ENCODE measurements around the gene SYCN.
"Not testable (repeated sequence)": the region's sequence is repeated elsewhere in the genome, so short reads cannot be mapped to it uniquely, and the experiment has no call there.

SYCN gene, protein sequence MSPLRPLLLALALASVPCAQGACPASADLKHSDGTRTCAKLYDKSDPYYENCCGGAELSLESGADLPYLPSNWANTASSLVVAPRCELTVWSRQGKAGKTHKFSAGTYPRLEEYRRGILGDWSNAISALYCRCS

DNA sequence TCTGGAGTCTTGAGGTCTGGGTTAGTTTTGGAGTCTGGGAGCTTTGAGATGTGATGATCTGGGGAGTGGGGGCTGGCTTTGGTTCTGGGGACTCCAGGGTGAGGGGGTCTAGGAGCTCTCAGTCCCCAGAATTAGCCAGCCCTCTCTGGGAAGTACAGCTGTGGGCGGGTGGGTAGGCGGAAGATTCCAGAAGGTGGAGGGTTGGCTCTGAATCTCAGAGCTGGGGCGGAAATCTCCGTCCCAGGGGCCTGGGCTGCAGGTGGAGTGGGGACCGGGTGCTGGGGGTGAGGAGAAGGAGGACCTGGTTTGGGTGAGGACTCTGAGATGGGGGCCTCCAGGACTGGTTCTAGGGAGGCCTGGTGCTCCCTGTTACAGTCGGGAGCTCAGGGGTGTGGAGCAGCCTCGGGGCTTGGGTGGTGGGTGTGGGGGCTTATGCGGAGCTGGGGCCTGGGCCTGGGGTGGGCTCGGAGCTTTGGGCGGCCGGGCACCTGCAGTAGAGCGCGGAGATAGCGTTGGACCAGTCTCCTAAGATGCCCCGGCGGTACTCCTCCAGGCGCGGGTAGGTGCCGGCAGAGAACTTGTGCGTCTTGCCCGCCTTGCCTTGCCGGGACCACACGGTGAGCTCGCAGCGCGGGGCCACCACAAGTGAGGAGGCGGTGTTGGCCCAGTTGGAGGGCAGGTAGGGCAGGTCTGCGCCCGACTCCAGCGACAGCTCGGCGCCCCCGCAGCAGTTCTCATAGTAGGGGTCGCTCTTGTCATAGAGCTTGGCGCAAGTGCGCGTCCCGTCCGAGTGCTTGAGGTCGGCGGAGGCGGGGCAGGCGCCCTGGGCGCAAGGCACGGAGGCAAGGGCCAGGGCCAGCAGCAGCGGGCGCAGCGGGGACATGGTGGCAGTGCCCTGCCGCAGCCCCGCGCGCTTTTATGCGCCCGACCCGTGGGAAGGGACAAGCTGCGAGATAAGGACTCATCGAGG, at the start of gene SYCN:
Gene SYCN (minus strand): TSS at position 892 of the 970 bp plus-strand sequence. CDS start 9 bp downstream, at position 883.
- Mint-ChIP-seq H3K27ac (no peak within 1 kb of the TSS), H3K4me3 (no peak within 1 kb of the TSS), H3K27me3 (peaks cover 55% of the 10 kb centered on the region), H3K9me3 (no peaks in the 10 kb centered on the region), H3K4me1 (ENCODE audit: low read depth) (no peaks in the 10 kb centered on the region), H3K36me3 (ENCODE audit: low read depth) (no peaks in the 10 kb centered on the region)

GRCh38 chr19:39253374-39254149, 49.5 kb upstream of the SYCN start:
- H3K36me3 Mint-ChIP-seq (ENCODE audit: low read depth) = no peaks in the 10 kb centered on the region
- no peak overlapping the region for H3K27ac Mint-ChIP-seq
- H3K4me1 Mint-ChIP-seq (ENCODE audit: low read depth) = peaks cover 9% of the 10 kb centered on the region
- no peak overlapping the region for H3K4me3 Mint-ChIP-seq
- H3K9me3 Mint-ChIP-seq = no peaks in the 10 kb centered on the region
- H3K27me3 Mint-ChIP-seq = peaks cover 4% of the 10 kb centered on the region

DNA sequence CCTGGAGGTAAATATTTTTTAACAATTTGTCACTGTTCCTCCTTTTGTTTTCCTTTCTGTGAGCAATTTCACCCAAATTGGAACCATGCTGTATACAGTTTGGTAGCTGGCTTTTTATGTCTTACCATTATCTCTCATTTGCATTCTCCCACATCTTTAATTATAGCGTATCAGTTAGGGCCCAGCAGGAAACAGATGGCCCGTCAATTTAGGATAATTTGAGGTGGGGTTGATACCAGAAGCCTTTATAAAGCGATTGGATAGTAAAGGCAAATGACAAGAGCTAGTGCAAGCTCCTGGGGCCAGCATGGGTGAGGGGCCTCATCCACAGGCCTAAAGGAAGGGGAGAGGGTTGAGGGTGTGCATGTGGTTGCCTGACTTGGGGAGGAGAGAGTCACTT, 48.4 kb upstream of the SYCN start:
- H3K4me1 Mint-ChIP-seq (ENCODE audit: low read depth) = peaks cover 3% of the 10 kb centered on the region
- no peaks in the 10 kb centered on the region for H3K9me3 Mint-ChIP-seq
- H3K27me3 Mint-ChIP-seq = peaks cover 4% of the 10 kb centered on the region
- H3K36me3 Mint-ChIP-seq (ENCODE audit: low read depth) = no peaks in the 10 kb centered on the region
- no peak overlapping the region for H3K27ac Mint-ChIP-seq
- no peak overlapping the region for H3K4me3 Mint-ChIP-seq

GRCh38 chr19:39251846-39252245, 47.8 kb upstream of the SYCN start:
- Mint-ChIP-seq H3K27ac (no peak overlapping the region), H3K4me1 (ENCODE audit: low read depth) (peaks cover 6% of the 10 kb centered on the region), H3K27me3 (peaks cover 4% of the 10 kb centered on the region), H3K36me3 (ENCODE audit: low read depth) (no peaks in the 10 kb centered on the region), H3K4me3 (no peak overlapping the region), H3K9me3 (no peaks in the 10 kb centered on the region)

DNA sequence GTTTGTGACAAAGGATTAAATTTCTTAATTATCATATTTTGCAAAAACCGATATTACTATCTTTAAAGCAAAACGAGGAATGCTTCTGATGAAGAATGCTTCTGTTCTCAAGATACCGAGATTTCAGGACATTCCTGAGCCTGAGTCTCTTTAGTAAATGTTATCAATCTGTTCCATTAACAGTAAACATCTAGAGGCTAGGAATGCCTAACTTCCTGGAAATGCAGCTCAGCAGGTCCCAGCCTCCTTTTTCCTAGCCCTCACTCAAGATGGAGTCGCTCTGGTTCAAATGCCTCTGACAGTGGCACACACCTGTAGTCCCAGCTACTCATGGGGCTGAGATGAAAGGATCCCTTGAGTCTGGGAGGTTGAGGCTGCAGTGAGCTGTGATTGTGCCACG, 47.0 kb upstream of the SYCN start:
- no peak overlapping the region for H3K27ac Mint-ChIP-seq
- H3K27me3 Mint-ChIP-seq = peaks cover 4% of the 10 kb centered on the region

GRCh38 chr19:39248806-39249205, 44.7 kb upstream of the SYCN start, which contains the start of gene IFNL4:
TSS of gene IFNL4 (minus strand) at chr19:39248856.
- H3K36me3 Mint-ChIP-seq (ENCODE audit: low read depth) = no peaks in the 10 kb centered on the region
- H3K4me1 Mint-ChIP-seq (ENCODE audit: low read depth) = peaks cover 6% of the 10 kb centered on the region
- H3K27ac Mint-ChIP-seq = no peak within 1 kb of the TSS
- peaks cover 4% of the 10 kb centered on the region for H3K27me3 Mint-ChIP-seq
- no peaks in the 10 kb centered on the region for H3K9me3 Mint-ChIP-seq
- H3K4me3 Mint-ChIP-seq = no peak within 1 kb of the TSS

More for the DNA sequence above, 47.0 kb upstream of the SYCN start:
- Mint-ChIP-seq H3K4me1 (ENCODE audit: low read depth) (peaks cover 6% of the 10 kb centered on the region), H3K4me3 (no peak overlapping the region), H3K36me3 (ENCODE audit: low read depth) (no peaks in the 10 kb centered on the region), H3K9me3 (no peaks in the 10 kb centered on the region)

DNA sequence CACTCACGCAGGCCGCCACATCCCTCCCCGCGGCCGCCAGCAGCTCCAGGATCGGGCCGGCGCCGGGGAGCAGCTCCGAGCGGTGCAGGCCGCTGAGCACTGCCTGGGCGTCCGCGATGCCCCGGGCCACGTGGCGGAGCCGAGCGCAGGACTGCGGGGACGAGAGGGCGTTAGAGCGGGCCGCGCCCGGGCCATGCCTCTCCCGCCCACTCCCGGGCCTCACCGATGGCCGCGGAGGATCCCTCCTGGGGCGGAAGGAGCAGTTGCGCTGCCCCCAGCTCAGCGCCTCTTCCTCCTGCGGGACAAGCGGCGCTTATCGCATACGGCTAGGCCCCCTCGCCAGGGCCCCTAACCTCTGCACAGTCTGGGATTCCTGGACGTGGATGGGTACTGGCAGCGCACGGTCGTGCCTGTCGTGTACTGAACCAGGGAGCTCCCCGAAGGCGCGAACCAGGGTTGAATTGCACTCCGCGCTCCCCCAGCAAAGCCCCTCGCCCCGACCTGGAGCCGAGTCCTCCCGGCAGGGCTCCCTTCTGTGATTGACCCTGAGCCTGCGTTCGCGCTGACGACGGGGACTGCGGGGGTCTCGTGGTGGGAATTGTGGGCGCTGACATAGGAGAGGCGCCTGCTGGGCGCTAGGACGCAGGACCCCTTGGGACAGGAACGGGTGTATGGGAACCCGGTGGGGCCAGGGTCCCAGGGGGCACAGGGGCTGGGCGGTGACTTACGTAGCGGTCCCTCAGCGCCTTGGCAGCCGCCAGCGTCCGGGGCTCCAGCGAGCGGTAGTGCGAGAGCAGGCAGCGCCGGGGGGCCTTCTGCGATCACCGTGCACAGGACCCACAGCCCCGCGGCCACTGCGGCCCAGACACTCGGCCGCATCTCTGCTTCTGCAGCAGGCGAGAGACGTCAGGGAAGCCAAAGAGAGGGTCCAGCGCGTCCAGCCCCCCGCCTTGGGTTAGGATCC, 43.9 kb upstream of the SYCN start:
- Mint-ChIP-seq H3K27ac (no peak overlapping the region), H3K36me3 (ENCODE audit: low read depth) (no peaks in the 10 kb centered on the region), H3K4me3 (no peak overlapping the region), H3K9me3 (no peaks in the 10 kb centered on the region), H3K27me3 (peaks cover 4% of the 10 kb centered on the region), H3K4me1 (ENCODE audit: low read depth) (peaks cover 6% of the 10 kb centered on the region)

DNA sequence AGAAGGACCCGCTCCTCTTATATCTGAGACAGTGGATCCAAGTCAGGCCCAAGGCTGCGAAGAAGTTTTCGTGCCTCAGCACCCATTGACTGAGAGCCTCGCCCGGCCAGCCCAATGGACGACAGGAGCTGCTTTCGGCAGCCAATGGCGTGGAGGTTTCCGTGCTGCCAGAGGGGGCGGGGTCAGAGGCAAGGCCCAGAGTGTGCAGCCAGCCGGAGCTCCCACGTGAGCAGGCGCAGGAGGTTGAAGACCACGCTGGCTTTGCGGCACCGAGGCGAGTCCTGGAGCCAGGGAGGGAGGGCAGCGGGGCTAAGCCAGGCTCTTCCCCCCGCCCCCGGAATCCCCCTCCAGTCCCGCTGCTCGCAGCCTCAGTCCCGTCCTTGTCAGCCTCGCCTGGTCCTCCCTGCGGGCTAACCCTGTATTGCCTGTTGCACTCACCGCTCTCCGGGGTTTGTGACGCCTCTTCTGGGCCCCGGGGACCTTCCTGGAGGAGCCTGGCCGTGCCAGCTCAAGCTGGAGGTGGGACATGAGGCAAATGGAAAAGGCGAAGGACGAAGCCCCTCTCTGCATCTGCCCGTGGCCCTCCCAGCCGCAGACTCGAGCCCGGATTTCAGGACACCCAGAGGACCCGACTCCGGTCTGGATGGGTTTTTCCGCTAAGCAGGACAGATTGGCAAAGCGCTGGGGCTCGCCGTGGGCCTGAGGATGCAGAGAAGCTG, 43.0 kb upstream of the SYCN start:
- Mint-ChIP-seq H3K27me3 (peaks cover 4% of the 10 kb centered on the region), H3K36me3 (ENCODE audit: low read depth) (no peaks in the 10 kb centered on the region), H3K4me3 (no peak overlapping the region), H3K9me3 (no peaks in the 10 kb centered on the region), H3K27ac (no peak overlapping the region), H3K4me1 (ENCODE audit: low read depth) (peaks cover 6% of the 10 kb centered on the region)

DNA sequence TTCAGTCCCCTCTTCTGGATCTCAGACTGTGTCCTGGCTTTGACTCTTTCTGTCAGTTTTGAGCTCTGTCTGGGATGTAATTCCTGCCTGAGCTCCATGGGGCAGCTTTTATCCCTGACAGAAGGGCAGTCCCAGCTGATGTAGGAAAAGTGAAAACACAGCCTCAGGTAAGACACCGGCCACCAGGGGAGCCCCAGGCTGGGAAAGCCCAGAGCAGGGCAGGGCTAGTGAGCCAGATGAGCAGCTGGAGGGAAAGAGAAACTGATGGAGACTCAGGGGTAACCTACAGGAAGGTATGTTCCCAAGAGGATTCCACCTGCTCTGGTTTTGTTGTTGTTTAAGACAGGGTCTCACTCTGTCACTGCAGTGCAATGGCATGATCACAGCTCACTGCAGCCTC, 41.1 kb upstream of the SYCN start:
- H3K27me3 Mint-ChIP-seq, H3K27ac Mint-ChIP-seq: not testable (repeated sequence)

DNA sequence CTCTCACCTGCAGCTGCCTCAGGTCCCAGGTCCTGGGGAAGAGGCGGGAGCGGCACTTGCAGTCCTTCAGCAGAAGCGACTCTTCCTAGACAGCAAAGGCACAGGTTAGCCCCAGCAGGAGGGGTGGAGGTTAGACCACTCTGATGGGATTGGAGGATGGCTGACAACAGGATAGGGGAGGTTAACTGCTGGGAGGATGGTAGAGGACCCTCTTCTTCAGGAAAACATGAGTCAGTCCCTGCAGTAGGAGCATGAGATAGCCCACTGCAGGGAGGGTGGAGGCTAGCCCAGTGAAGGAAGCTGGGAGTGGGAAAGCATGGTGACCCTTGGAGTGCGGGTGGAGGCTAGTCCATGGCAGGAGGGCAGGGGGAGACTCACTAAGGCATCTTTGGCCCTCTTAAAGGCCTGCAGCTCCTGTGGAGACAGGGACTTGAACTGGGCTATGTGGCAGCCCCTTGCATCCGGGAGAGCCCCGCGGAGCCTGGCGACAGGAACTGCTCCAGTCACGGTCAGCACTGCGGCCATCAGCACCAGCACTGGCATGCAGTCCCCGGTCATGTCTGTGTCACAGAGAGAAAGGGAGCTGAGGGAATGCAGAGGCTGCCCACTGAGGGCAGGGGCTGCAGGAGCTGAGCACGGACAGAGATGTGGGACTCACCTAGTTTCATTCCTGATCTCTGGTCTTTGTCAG, 40.5 kb upstream of the SYCN start, which contains the start of gene IFNL3:
Gene IFNL3 (minus strand): TSS at position 597 of the 691 bp plus-strand sequence. CDS start 39 bp downstream, at position 558.
- not testable (repeated sequence) for H3K36me3 Mint-ChIP-seq (ENCODE audit: low read depth); H3K4me1 Mint-ChIP-seq (ENCODE audit: low read depth); H3K4me3 Mint-ChIP-seq; H3K27ac Mint-ChIP-seq; H3K9me3 Mint-ChIP-seq; H3K27me3 Mint-ChIP-seq

More for the DNA sequence above, 41.1 kb upstream of the SYCN start:
- not testable (repeated sequence) for H3K4me1 Mint-ChIP-seq (ENCODE audit: low read depth); H3K36me3 Mint-ChIP-seq (ENCODE audit: low read depth); H3K9me3 Mint-ChIP-seq; H3K4me3 Mint-ChIP-seq

DNA sequence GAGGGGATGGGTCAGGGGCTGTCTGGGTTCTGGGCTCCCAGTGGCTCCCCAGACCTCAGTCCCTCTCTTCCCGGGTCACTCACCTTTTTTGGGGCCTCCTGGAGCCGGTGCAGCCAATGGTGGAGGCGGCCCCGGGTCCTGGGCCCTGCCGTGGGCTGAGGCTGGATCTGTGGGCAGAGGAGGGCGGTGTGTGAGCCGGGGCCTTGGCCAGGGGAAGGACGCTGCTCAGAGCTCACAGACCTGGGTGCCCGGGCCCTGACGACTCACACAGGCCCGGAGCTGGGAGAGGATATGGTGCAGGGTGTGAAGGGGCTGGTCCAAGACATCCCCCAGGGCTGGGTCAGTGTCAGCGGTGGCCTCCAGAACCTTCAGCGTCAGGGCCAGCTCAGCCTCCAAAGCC, 39.7 kb upstream of the SYCN start:
- H3K27me3 Mint-ChIP-seq; H3K4me1 Mint-ChIP-seq (ENCODE audit: low read depth); H3K27ac Mint-ChIP-seq; H3K9me3 Mint-ChIP-seq; H3K36me3 Mint-ChIP-seq (ENCODE audit: low read depth); H3K4me3 Mint-ChIP-seq: not testable (repeated sequence)

- no peak overlapping the region for H3K27ac Mint-ChIP-seq
- no peaks in the 10 kb centered on the region for H3K36me3 Mint-ChIP-seq (ENCODE audit: low read depth)
- H3K4me1 Mint-ChIP-seq (ENCODE audit: low read depth) = peaks cover 23% of the 10 kb centered on the region
- no peaks in the 10 kb centered on the region for H3K9me3 Mint-ChIP-seq
- H3K4me3 Mint-ChIP-seq = no peak overlapping the region
- H3K27me3 Mint-ChIP-seq = no peaks in the 10 kb centered on the region
These were observed 36.4 kb upstream of the SYCN start for GRCh38 chr19:39240421-39240820.

DNA sequence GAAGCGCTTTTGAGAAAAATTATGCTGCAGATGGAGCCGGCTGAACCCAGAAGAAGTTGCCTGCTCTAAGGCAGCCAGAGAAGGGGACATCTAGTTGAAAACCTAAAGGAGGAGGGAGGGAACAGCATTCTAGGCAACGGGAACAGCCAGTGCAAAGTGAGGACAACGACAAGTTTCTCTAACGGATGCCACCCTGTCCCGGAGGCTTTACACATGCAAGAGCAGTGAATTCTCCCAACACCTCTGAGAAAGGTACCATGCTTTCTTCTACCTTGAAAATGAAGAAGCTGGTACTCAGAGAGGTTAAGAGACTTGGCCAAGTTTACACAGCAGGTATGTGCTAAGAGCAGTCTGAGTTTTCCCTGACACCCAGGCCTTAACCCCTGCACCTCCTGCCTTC, 34.9 kb upstream of the SYCN start:
- no peaks in the 10 kb centered on the region for H3K27me3 Mint-ChIP-seq
- peaks cover 23% of the 10 kb centered on the region for H3K4me1 Mint-ChIP-seq (ENCODE audit: low read depth)
- no peaks in the 10 kb centered on the region for H3K36me3 Mint-ChIP-seq (ENCODE audit: low read depth)
- H3K9me3 Mint-ChIP-seq = no peaks in the 10 kb centered on the region
- no peak overlapping the region for H3K4me3 Mint-ChIP-seq
- no peak overlapping the region for H3K27ac Mint-ChIP-seq
